Right cardiac atrium (tissue), 5 donors: Measurements from ENCODE around the gene LORICRIN. TPM values are rescaled to one million over a fixed set of nuclear protein-coding genes. Genes with fewer than 3 reads are reported as not detected.
"Not testable (repeated sequence)": the region's sequence is repeated elsewhere in the genome, so short reads cannot be mapped to it uniquely, and the experiment has no call there.

Experiments used
- ATAC-seq, 2 donors: fragments of 200-7000 bp; cut with Tn5 transposase; one replicate each; pipeline versions ENCODE4 v1.8.0 to v1.9.1; 2020; ENCODE audit warnings: moderate library complexity in 2 of 2, mild to moderate bottlenecking in 1 of 2
- DNase-seq, 3 donors: peaks; one replicate each; pipeline ENCODE4 v3.0.0-alpha.2; 2020
- H3K27ac ChIP-seq: one replicate; pipeline ENCODE4 v1.5.1; 2013; ENCODE audit warnings: mild to moderate bottlenecking, low read length, control low read depth, moderate library complexity
- H3K27me3 ChIP-seq: one replicate; pipeline ENCODE4 v1.6.1; 2013; ENCODE audit not compliant: control insufficient read depth, insufficient read depth
- H3K4me1 ChIP-seq: one replicate; pipeline ENCODE4 v1.6.1; 2013; ENCODE audit warnings: low read length; ENCODE audit not compliant: control insufficient read depth, insufficient read depth
- H3K4me3 ChIP-seq: one replicate; pipeline ENCODE4 v1.5.1; 2013; ENCODE audit warnings: low read length, control low read depth
- H3K9me3 ChIP-seq: one replicate; pipeline ENCODE4 v1.6.1; 2013; ENCODE audit warnings: low read length; ENCODE audit not compliant: control insufficient read depth
- whole genome bisulfite sequencing: extraction: QIAGEN DNeasy Blood & Tissue Kit; methylation state at CpG from one replicate; pipeline ENCODE4 v1.1.7; 2013; 5-methylcytosine and 5-hydroxymethylcytosine counted together
- intact Hi-C, 4 donors: fragments of 100-400 bp; cut with DNase I; formaldehyde crosslinking; loops; one replicate each; pipeline versions ENCODE4 v1.11.0 to v1.14.0; 2022 to 2023
- long read RNA-seq, 4 donors: library from polyadenylated mRNA; unstranded; transcript quantifications; one replicate each; pipeline ENCODE4 v2.0.0, GENCODE V29; 2020 to 2021
- polyA plus RNA-seq: library from polyadenylated mRNA; stranded (reverse); fragments of 200-250 nt; gene quantifications from one replicate; pipeline ENCODE4 v1.2.3, GENCODE V29; 2013
- total RNA-seq, 4 donors: library from RNA; stranded (reverse); fragmentation: NEBNext Ultra II Directional; extraction: Animal tissue kit (Norgen Biotek cat#: 25700); gene quantifications; one replicate each; pipeline ENCODE4 v1.2.1, GENCODE V29; 2021
- donor health status: healthy with polysubstance abuse.
- donor health status: DM: no; HTN: yes; CAD: no.
- donor health status: DM: no; HTN: no; CAD: no.
- donor health status: DM: no; HTN: yes; CAD: no; lungs with severe emphysema.
- donor health status: DM: yes; HTN: yes; CAD: no.

Gene LORICRIN, protein sequence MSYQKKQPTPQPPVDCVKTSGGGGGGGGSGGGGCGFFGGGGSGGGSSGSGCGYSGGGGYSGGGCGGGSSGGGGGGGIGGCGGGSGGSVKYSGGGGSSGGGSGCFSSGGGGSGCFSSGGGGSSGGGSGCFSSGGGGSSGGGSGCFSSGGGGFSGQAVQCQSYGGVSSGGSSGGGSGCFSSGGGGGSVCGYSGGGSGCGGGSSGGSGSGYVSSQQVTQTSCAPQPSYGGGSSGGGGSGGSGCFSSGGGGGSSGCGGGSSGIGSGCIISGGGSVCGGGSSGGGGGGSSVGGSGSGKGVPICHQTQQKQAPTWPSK
- total RNA-seq (not detected), polyA plus RNA-seq (not detected)
- long read RNA-seq, donor 1: 0 reads
- long read RNA-seq, donor 2: 0 reads
- long read RNA-seq, donor 3: 0 reads
- long read RNA-seq, donor 4: 0 reads

DNA sequence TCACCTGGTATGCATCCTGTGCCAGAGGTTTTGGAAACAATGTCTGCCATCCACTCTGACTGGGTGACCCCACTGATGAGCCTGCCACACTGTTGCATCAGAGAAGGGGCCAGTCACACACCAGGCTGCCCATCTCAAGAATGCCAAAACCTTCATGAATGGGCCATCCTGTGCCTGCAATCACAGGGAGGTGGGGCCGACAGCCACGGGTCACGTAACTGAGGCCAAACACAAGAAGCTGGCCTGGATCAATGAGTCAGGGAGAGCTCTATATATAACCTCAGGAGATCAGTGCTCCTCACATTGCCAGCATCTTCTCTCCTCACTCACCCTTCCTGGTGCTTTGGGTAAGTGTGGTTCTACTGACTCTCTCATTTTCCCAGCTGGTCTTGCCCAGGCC, at the start of gene LORICRIN:
Gene LORICRIN, plus strand, starts transcription at position 301 of the 400 bp plus-strand sequence. CDS start 1,263 bp downstream, outside the sequence.
- no peaks in the 10 kb centered on the region for H3K9me3 ChIP-seq
- ATAC-seq (no peak), DNase-seq (no peak)
- peaks cover 3% of the 10 kb centered on the region for H3K4me1 ChIP-seq
- no peak within 1 kb of the TSS for H3K27ac ChIP-seq
- no peaks in the 10 kb centered on the region for H3K27me3 ChIP-seq
- intact Hi-C loops: no loop called here
- WGBS: 80% methylated on average over 3 of the region's 3 CpGs
- H3K4me3 ChIP-seq: no peak within 1 kb of the TSS

- Histone ChIP-seq H3K4me1 (no peaks in the 10 kb centered on the region), H3K27me3 (no peaks in the 10 kb centered on the region), H3K4me3 (no peak overlapping the region), H3K27ac (no peak overlapping the region), H3K9me3 (no peaks in the 10 kb centered on the region)
- intact Hi-C loops: no loop called here
- DNase-seq: no peak
- WGBS: 57% methylated on average over 7 of the region's 7 CpGs
- ATAC-seq: no peak
Measured at GRCh38 chr1:153210206-153210605, 49.3 kb upstream of the LORICRIN start.

DNA sequence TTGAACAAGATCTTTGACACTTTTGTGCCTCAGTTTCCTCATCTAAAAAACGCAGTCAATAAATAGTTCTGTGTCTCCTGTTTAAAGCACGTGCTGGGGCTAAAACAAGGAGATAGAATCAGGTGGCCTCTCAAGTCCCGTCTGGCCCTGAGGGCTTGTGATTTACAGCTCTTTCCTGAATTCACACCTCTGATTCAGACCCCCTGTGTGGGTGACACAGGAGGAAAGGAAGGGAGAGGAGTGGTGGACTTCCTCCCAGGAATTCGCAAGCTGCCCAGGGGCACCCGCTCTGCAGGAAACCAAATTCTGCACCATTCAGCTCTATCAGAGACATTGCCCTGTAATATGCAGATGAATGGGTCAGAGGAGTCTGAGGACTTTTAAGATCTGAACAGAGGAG, 47.3 kb upstream of the LORICRIN start:
- H3K4me3 ChIP-seq: no peak overlapping the region
- WGBS: 55% methylated on average over 5 of the region's 5 CpGs
- ATAC-seq (no peak), DNase-seq (no peak)
- no peaks in the 10 kb centered on the region for H3K9me3 ChIP-seq
- intact Hi-C loops: no loop called here
- H3K27ac ChIP-seq: no peak overlapping the region
- H3K4me1 ChIP-seq: no peaks in the 10 kb centered on the region
- H3K27me3 ChIP-seq: no peaks in the 10 kb centered on the region

DNA sequence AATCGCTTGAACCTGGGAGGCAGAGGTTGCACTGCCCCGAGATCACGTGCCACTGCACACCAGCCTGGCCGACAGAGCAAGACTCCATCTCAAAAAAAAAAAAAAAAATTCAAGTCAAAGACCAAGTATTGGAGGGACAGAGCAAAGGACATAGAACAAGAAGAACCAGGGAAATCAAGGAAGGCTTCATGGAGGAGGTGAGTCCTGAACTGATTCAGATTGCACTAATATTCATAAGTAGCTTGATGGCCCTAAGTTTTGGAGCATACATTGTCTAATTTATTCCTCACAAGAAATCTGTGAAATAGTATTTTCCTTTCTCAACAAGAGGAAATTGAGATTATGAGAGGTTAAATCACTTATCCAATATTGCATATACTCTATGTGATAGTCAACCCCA, 46.0 kb upstream of the LORICRIN start:
- WGBS: 96% methylated on average over 4 of the region's 4 CpGs
- Histone ChIP-seq H3K4me1 (no peaks in the 10 kb centered on the region), H3K27me3 (no peaks in the 10 kb centered on the region), H3K27ac (no peak overlapping the region), H3K4me3 (no peak overlapping the region), H3K9me3 (no peaks in the 10 kb centered on the region)
- ATAC-seq (no peak), DNase-seq (no peak)
- intact Hi-C loops: no loop called here

- no peak within 1 kb of the TSS for H3K27ac ChIP-seq
- intact Hi-C loops: no loop called here
- ATAC-seq: no peak
Measured at GRCh38 chr1:153217212-153217611, 42.3 kb upstream of the LORICRIN start, which contains the start of gene PRR9. Gene PRR9, plus strand, starts transcription at chr1:153217584. Its CDS starts 561 bp downstream, at chr1:153218145.

GRCh38 chr1:153217744-153218416, 41.6 kb upstream of the LORICRIN start:
- DNase-seq (no peak), ATAC-seq (no peak)
- no peaks in the 10 kb centered on the region for H3K9me3 ChIP-seq
- H3K27me3 ChIP-seq: no peaks in the 10 kb centered on the region
- intact Hi-C loops: no loop called here
- no peak overlapping the region for H3K4me3 ChIP-seq
- H3K4me1 ChIP-seq: no peaks in the 10 kb centered on the region
- no peak overlapping the region for H3K27ac ChIP-seq
- WGBS: 52% methylated on average over 2 of the region's 2 CpGs

More at GRCh38 chr1:153217212-153217611, 42.3 kb upstream of the LORICRIN start, which contains the start of gene PRR9:
- Histone ChIP-seq H3K4me1 (no peaks in the 10 kb centered on the region), H3K27me3 (no peaks in the 10 kb centered on the region), H3K9me3 (no peaks in the 10 kb centered on the region), H3K4me3 (no peak within 1 kb of the TSS)
- no peak for DNase-seq
- 83% methylated on average over 3 of the region's 3 CpGs for WGBS

- intact Hi-C loops: loop anchor here in 3 of 4 donors (5.0 to 10.0 kb wide), 3 partner anchors 346 to 353 kb away; partner anchors contain the start of gene SMCP (in 1 of the 3)
- ATAC-seq (no peak), DNase-seq (no peak)
- Histone ChIP-seq H3K27ac (no peak overlapping the region), H3K9me3 (no peaks in the 10 kb centered on the region), H3K27me3 (no peaks in the 10 kb centered on the region), H3K4me3 (no peak overlapping the region), H3K4me1 (no peaks in the 10 kb centered on the region)
- WGBS: 21% methylated on average over 6 of the region's 6 CpGs
Measured at GRCh38 chr1:153220606-153221303, 38.7 kb upstream of the LORICRIN start.

GRCh38 chr1:153223040-153223891, 36.2 kb upstream of the LORICRIN start:
- intact Hi-C loops: loop anchor here in 3 of 4 donors (5.0 to 10.0 kb wide), 3 partner anchors 348 to 356 kb away; partner anchors contain the start of gene SMCP (in 1 of the 3)
- WGBS: 42% methylated on average over 16 of the region's 16 CpGs
- ATAC-seq (peak; percentile 81 to 84), DNase-seq (peak; percentile 47 to 84 (median 80))
- not testable (repeated sequence) for H3K27ac ChIP-seq, H3K9me3 ChIP-seq, H3K4me3 ChIP-seq, H3K27me3 ChIP-seq, H3K4me1 ChIP-seq

GRCh38 chr1:153227810-153228209, 31.7 kb upstream of the LORICRIN start:
- no peaks in the 10 kb centered on the region for H3K4me1 ChIP-seq
- no peak for DNase-seq
- H3K27me3 ChIP-seq: no peaks in the 10 kb centered on the region
- intact Hi-C loops: loop anchor here in 1 of 4 donors (10.0 kb wide), 1 partner anchor 353 kb away; the partner anchor contains the start of gene SMCP
- H3K4me3 ChIP-seq: no peak overlapping the region
- 68% methylated on average over 2 of the region's 2 CpGs for WGBS
- H3K27ac ChIP-seq: no peak overlapping the region
- ATAC-seq: no peak
- H3K9me3 ChIP-seq: no peaks in the 10 kb centered on the region

DNA sequence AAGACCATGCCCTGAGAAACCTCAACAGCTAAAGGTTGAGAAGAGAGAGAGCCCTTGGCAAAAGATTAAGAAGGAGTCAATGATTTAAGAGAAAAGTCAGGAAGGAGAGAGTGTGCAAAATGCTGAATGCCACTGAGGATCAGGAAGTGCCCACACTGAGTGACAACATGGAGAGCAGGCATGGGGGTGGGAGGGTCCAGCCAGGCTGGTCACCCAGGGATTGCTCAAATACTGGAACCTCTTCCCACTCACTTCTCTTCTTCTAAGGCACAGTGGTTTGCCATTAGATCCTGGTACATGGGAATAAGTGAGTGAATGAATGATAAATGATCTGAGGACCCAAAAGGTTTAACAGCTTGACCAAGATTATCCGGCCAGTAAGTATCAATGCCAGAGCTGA, 31.0 kb upstream of the LORICRIN start:
- no peak overlapping the region for H3K27ac ChIP-seq
- ATAC-seq (no peak), DNase-seq (no peak)
- WGBS: 87% methylated on average over 1 of the region's 1 CpG
- no peak overlapping the region for H3K4me3 ChIP-seq
- H3K27me3 ChIP-seq: no peaks in the 10 kb centered on the region
- no peaks in the 10 kb centered on the region for H3K4me1 ChIP-seq
- H3K9me3 ChIP-seq: no peaks in the 10 kb centered on the region
- intact Hi-C loops: loop anchor here in 1 of 4 donors (10.0 kb wide), 1 partner anchor 354 kb away; the partner anchor contains the start of gene SMCP
